Stimulated activated CD8-positive, alpha-beta memory T cell treated with anti-CD3 and anti-CD28 coated beads, Interleukin-4, amount 100 ng/mL, for 1 hour (primary cell): Measurements from ENCODE around the gene FZD10.

Experiments
- DNase-seq, 2 donors: peaks; one replicate each; pipeline ENCODE4 v3.0.0-alpha.2; 2020; ENCODE audit warnings: low read depth in 2 of 2, low spot score in 1 of 2

Gene FZD10

DNA sequence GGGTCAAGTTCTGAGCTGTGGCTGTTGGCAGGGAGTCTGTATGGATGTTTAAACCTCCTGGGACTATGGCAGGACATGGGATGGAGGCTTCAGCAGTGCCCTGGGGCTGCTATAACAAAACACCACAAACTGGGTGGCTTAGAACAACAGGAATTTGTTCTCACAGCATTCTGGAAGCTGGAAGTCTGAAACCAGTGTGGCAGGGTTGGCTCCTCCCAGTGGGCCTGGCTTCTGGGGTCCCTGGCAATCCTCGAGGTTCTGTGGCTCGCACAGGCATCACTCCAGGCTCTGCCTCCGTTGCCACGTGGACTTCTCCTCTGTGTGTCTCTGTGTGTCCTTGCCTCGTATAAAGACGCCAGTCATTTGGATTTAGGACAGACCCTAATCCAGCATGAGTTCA lies 39.9 kb downstream of the FZD10 start:
- no peak for DNase-seq

- DNase-seq, result no peak
Measured at GRCh38 chr12:130203151-130203550, 40.9 kb downstream of the FZD10 start.

- no peak for DNase-seq
Measured at GRCh38 chr12:130204541-130204953, 42.3 kb downstream of the FZD10 start.

- DNase-seq, result no peak
Measured at GRCh38 chr12:130205495-130205894, 43.2 kb downstream of the FZD10 start.

GRCh38 chr12:130212384-130212989 lies 50.2 kb downstream of the FZD10 start:
- no peak for DNase-seq

DNA sequence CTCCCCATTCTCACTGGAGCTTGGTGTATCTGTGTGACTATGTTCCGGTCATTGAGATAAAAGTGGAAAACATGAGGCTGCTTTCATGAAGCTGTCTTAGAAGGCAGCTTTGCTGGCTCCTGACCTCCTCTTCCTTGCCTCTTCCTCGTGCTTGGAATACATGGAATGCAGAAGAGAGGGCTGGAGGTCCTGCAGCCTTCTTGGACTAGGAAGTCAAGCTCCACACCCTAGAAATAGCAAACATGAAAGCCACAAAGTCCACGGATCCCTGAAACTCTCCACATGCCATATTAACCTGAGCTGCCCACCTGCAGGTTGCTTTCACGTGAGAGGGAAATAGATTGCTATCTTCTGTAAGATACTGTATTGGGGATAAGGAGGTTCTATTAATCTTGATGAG lies 51.0 kb downstream of the FZD10 start:
- no peak for DNase-seq

GRCh38 chr12:130214686-130215395 lies 52.6 kb downstream of the FZD10 start:
- no peak for DNase-seq
